HL-60/S4 treated with phorbol 12-myristate 13-acetate at 8.2 ng/mL for 4 days and 3 days (cell line): Measurements from ENCODE around the gene ERN2.
"Not testable (repeated sequence)": the region's sequence is repeated elsewhere in the genome, so short reads cannot be mapped to it uniquely, and the experiment has no call there.

ENCODE experiments used
- in situ Hi-C: fragments of 300-500 bp; cut with MboI; formaldehyde crosslinking; loops from 2 replicates; pipeline ENCODE4 v1.15.0; 2022; ENCODE audit warnings: low sequenced_read_pairs

The ERN2 gene

GRCh38 chr16:23724096-23724784 is 11.2 kb upstream of the ERN2 start:
- in situ Hi-C loops = no loop called here

- in situ Hi-C loops = not testable (repeated sequence)
These were observed 9.7 kb upstream of the ERN2 start for GRCh38 chr16:23722613-23723240.

GRCh38 chr16:23716484-23716883 is 3.5 kb upstream of the ERN2 start:
- in situ Hi-C loops = no loop called here

- in situ Hi-C loops = no loop called here
These were observed 1.2 kb downstream of the ERN2 start for GRCh38 chr16:23711785-23712184.

GRCh38 chr16:23710504-23710903 is 2.5 kb downstream of the ERN2 start:
- in situ Hi-C loops = no loop called here

- in situ Hi-C loops = no loop called here
These were observed 3.0 kb downstream of the ERN2 start for GRCh38 chr16:23710008-23710407.

GRCh38 chr16:23709536-23709935 is 3.5 kb downstream of the ERN2 start:
- in situ Hi-C loops = no loop called here

- in situ Hi-C loops = no loop called here
These were observed 6.6 kb downstream of the ERN2 start for GRCh38 chr16:23706439-23706838.

- in situ Hi-C loops = no loop called here
These were observed 7.5 kb downstream of the ERN2 start for GRCh38 chr16:23705517-23705902.

- in situ Hi-C loops = no loop called here
These were observed 8.1 kb downstream of the ERN2 start for GRCh38 chr16:23704772-23705516.

- in situ Hi-C loops = no loop called here
These were observed 10.1 kb downstream of the ERN2 start for GRCh38 chr16:23702951-23703350.

- in situ Hi-C loops = no loop called here
These were observed 12.0 kb downstream of the ERN2 start for GRCh38 chr16:23701045-23701444.

- in situ Hi-C loops = no loop called here
These were observed 12.5 kb downstream of the ERN2 start for GRCh38 chr16:23700509-23700908.

GRCh38 chr16:23700093-23700492 is 12.9 kb downstream of the ERN2 start:
- in situ Hi-C loops = no loop called here

- in situ Hi-C loops = no loop called here
These were observed 13.9 kb downstream of the ERN2 start for GRCh38 chr16:23699100-23699499.

- in situ Hi-C loops = no loop called here
These were observed 17.3 kb downstream of the ERN2 start for GRCh38 chr16:23695756-23696155.

- in situ Hi-C loops = no loop called here
These were observed 18.2 kb downstream of the ERN2 start for GRCh38 chr16:23694644-23695373.

GRCh38 chr16:23694265-23694643 is 18.8 kb downstream of the ERN2 start:
- in situ Hi-C loops = no loop called here

GRCh38 chr16:23692190-23692837 is 20.7 kb downstream of the ERN2 start:
- in situ Hi-C loops = no loop called here

GRCh38 chr16:23691483-23692189 is 21.4 kb downstream of the ERN2 start:
- in situ Hi-C loops = no loop called here
